Right lung (tissue), 5 donors: ENCODE measurements around the gene ATP5F1D. TPM values are rescaled to one million over a fixed set of nuclear protein-coding genes. Genes with fewer than 3 reads are reported as not detected.

Experiments
- DNase-seq, 2 donors: peaks; one replicate each; pipeline ENCODE4 v3.0.0-alpha.2; 2013
- polyA plus RNA-seq, 5 donors: library from polyadenylated mRNA; unstranded; fragments of 120-200 nt; gene quantifications; one replicate each; pipeline versions ENCODE4 v1.2.1 to v1.2.3, GENCODE V29; 2013; ENCODE audit warnings: inconsistent platforms in 1 of 5, low replicate concordance in 1 of 5; ENCODE audit not compliant: insufficient read length in 5 of 5, insufficient read depth in 1 of 5

Gene ATP5F1D
- polyA plus RNA-seq, 5 donors: 47.3 to 131 (median 76.0) TPM

GRCh38 chr19:1254530-1255185 is 13.1 kb downstream of the ATP5F1D start:
- DNase-seq: no peak

GRCh38 chr19:1255186-1256161 is 13.9 kb downstream of the ATP5F1D start:
- DNase-seq: no peak

- no peak for DNase-seq
These were observed 15.3 kb downstream of the ATP5F1D start for GRCh38 chr19:1256646-1257474.

- no peak for DNase-seq
These were observed 16.1 kb downstream of the ATP5F1D start for GRCh38 chr19:1257475-1258162.

- DNase-seq: no peak
These were observed 16.6 kb downstream of the ATP5F1D start for GRCh38 chr19:1258163-1258492.

GRCh38 chr19:1258707-1259205 is 17.2 kb downstream of the ATP5F1D start:
- no peak for DNase-seq

- DNase-seq: no peak
These were observed 17.8 kb downstream of the ATP5F1D start for GRCh38 chr19:1259206-1259875.

GRCh38 chr19:1259876-1260748 is 18.6 kb downstream of the ATP5F1D start:
- no peak for DNase-seq

- DNase-seq: peak; percentile 98 to 99
These were observed 19.4 kb downstream of the ATP5F1D start for GRCh38 chr19:1260749-1261537.

GRCh38 chr19:1261538-1261797 is 19.9 kb downstream of the ATP5F1D start:
- no peak for DNase-seq

GRCh38 chr19:1261798-1262622 is 20.5 kb downstream of the ATP5F1D start:
- no peak for DNase-seq

GRCh38 chr19:1262623-1263123 is 21.1 kb downstream of the ATP5F1D start:
- DNase-seq: peak in 1 of 2 donors; percentile 54

- no peak for DNase-seq
These were observed 21.6 kb downstream of the ATP5F1D start for GRCh38 chr19:1263188-1263587.

- no peak for DNase-seq
These were observed 23.5 kb downstream of the ATP5F1D start for GRCh38 chr19:1264801-1265614.

GRCh38 chr19:1265615-1266128 is 24.1 kb downstream of the ATP5F1D start:
- DNase-seq: no peak

- peak in 1 of 2 donors; percentile 75 for DNase-seq
These were observed 24.8 kb downstream of the ATP5F1D start for GRCh38 chr19:1266129-1266915.
